ENCODE measurements around the gene DPYSL5.

- TF ChIP-seq CTCF (IDR thresholded peaks at IDR 0.05; ENCODE audit: poor library complexity) (no peak), EZH2 (IDR thresholded peaks at IDR 0.05; ENCODE audit: borderline replicate concordance) (no peak), EZH2phosphoT487 (IDR thresholded peaks at IDR 0.05; ENCODE audit: low read depth, severe bottlenecking, unreplicated experiment) (no peak)
Measured at GRCh38 chr2:26978061-26978596, 130.2 kb downstream of the DPYSL5 start.
